ENCODE results near the gene CCL8.

The CCL8 gene

GRCh38 chr17:34368196-34368945 is 49.1 kb downstream of the CCL8 start:
- no peak for DNase-seq

GRCh38 chr17:34368946-34369500 is 49.8 kb downstream of the CCL8 start:
- DNase-seq = no peak

- no peak for DNase-seq
These were observed 50.3 kb downstream of the CCL8 start for GRCh38 chr17:34369571-34369970.

GRCh38 chr17:34370376-34370996 is 51.3 kb downstream of the CCL8 start:
- peak; percentile 25 for DNase-seq

- DNase-seq = peak; percentile 17
These were observed 51.8 kb downstream of the CCL8 start for GRCh38 chr17:34370997-34371395.
